K562 (cell line): ENCODE results near the gene CTRB1. TPM values are rescaled to one million over a fixed set of nuclear protein-coding genes. Genes with fewer than 3 reads are reported as not detected.

ENCODE experiments used
- ATAC-seq: fragments of 200-7000 bp; cut with Tn5 transposase; 3 replicates; pipeline ENCODE4 v1.9.1; 2020; ENCODE audit warnings: moderate library complexity
- BruUV-seq: library from RNA; stranded (reverse); fragments of 400-500 nt; replicated peaks from 2 replicates; lab custom pipeline; 2021; lab: Mats Ljungman, UMichigan
- CTCF ChIA-PET: fragments of 300-600 bp; formaldehyde crosslinking; extraction: SDS; loops from one replicate; lab custom pipeline; 2021; ENCODE audit warnings: low intra/inter-chr PET ratio; lab: Yijun Ruan, JAX
- POLR2A ChIA-PET: fragments of 300-600, 350-650 bp; sonication (Branson Sonifier 250); formaldehyde crosslinking; extraction: SDS; loops from one replicate; lab custom pipeline; 2021; ENCODE audit warnings: antibody characterized with exemption, inconsistent platforms; lab: Yijun Ruan, JAX
- DNase-seq, 4 experiments: peaks; one replicate each; pipeline versions ENCODE4 v3.0.0 to v3.0.0-alpha.2; 2011 to 2018; ENCODE audit warnings: low spot score in 3 of 4, mixed read lengths in 3 of 4; ENCODE audit errors: extremely low read depth in 1 of 4
- FAIRE-seq: peaks from 2 replicates; lab custom pipeline; 2011; peaks lifted over from hg19 to GRCh38; lab: Jason Lieb, UNC
- H2AFZ ChIP-seq: 2 replicates; pipeline ENCODE4 v1.6.0; 2011; ENCODE audit warnings: low read depth, low read length, control low read depth, inconsistent platforms
- H3K27ac ChIP-seq: fragments of 200-600 bp; 3 replicates; pipeline ENCODE4 v1.8.0; 2011; ENCODE audit warnings: low read depth, mild to moderate bottlenecking, control low read depth, inconsistent platforms, low read length, moderate library complexity, mixed read lengths; ENCODE audit errors: extremely low read depth
- H3K27me3 ChIP-seq, 2 experiments: fragments of 300-600 bp in 1 of 2; 2 replicates in 1 of 2; 3 replicates in 1 of 2; pipeline versions ENCODE4 v1.6.0 to v1.8.0; 2011; ENCODE audit warnings: inconsistent platforms in 2 of 2, low read length in 2 of 2, mild to moderate bottlenecking in 1 of 2, mixed read lengths in 1 of 2, moderate library complexity in 1 of 2; ENCODE audit not compliant: control insufficient read depth in 2 of 2, insufficient read depth in 2 of 2
- H3K36me3 ChIP-seq: fragments of 300-600 bp; 3 replicates; pipeline ENCODE4 v1.8.0; 2011; ENCODE audit warnings: mild to moderate bottlenecking, low read length, inconsistent platforms; ENCODE audit not compliant: control insufficient read depth, insufficient read depth
- H3K4me1 ChIP-seq, 2 experiments: fragments of 200-600 bp in 1 of 2; replicated peaks in 1 of 2; 2 replicates in 1 of 2; 3 replicates in 1 of 2; pipeline versions ENCODE4 v1.5.1 to v1.8.0; 2011; ENCODE audit warnings: inconsistent platforms in 2 of 2, low read length in 2 of 2, mild to moderate bottlenecking in 1 of 2, mixed read lengths in 1 of 2, moderate library complexity in 1 of 2; ENCODE audit not compliant: control insufficient read depth in 2 of 2, insufficient read depth in 2 of 2
- H3K4me2 ChIP-seq: 2 replicates; pipeline ENCODE4 v1.6.1; 2011; ENCODE audit warnings: low read length, control low read depth, inconsistent platforms, mixed read lengths; ENCODE audit not compliant: insufficient read depth
- H3K4me3 ChIP-seq: fragments of 200-600 bp; sonication (generic), shearing (Covaris generic); 2 replicates; pipeline ENCODE4 v1.5.1; 2016; ENCODE audit warnings: control low read depth, inconsistent platforms
- H3K79me2 ChIP-seq: fragments of 200-600 bp; 3 replicates; pipeline ENCODE4 v1.8.0; 2011; ENCODE audit warnings: low read length, inconsistent platforms; ENCODE audit not compliant: control insufficient read depth, insufficient read depth
- H3K9ac ChIP-seq, 2 experiments: 2 replicates each; pipeline versions ENCODE4 v1.6.0 to v1.6.1; 2011; ENCODE audit warnings: low read depth in 2 of 2, low read length in 2 of 2, control low read depth in 1 of 2, inconsistent platforms in 1 of 2, mild to moderate bottlenecking in 1 of 2, mixed read lengths in 1 of 2; ENCODE audit not compliant: insufficient read depth in 1 of 2
- H3K9me1 ChIP-seq: one replicate; pipeline ENCODE4 v1.6.0; 2011; ENCODE audit warnings: inconsistent platforms, mild to moderate bottlenecking, low read length, moderate library complexity; ENCODE audit not compliant: control insufficient read depth, insufficient read depth
- H3K9me3 ChIP-seq: replicated peaks from 2 replicates; pipeline ENCODE4 v1.5.1; 2011; ENCODE audit warnings: low read depth, low read length, inconsistent platforms; ENCODE audit not compliant: control insufficient read depth, insufficient read depth
- H4K20me1 ChIP-seq: replicated peaks from 2 replicates; pipeline ENCODE4 v1.6.1; 2011; ENCODE audit warnings: low read length, inconsistent platforms, mixed read lengths; ENCODE audit not compliant: control insufficient read depth, insufficient read depth
- BHLHE40 ChIP-seq: IDR thresholded peaks from 2 replicates; pipeline ENCODE4 v1.6.1; 2011; ENCODE audit warnings: low read length, improper control_type of control experiment
- HBP1 ChIP-seq: fragments of 450-650 bp; formaldehyde crosslinking; IDR thresholded peaks from 2 replicates; pipeline ENCODE4 v1.4.0; 2022; ENCODE audit warnings: missing genetic modification characterization
- L3MBTL2 ChIP-seq: fragments of 450-650 bp; IDR thresholded peaks from 2 replicates; pipeline ENCODE4 v1.6.1; 2016; ENCODE audit warnings: mild to moderate bottlenecking, moderate library complexity
- MAX ChIP-seq: sonication (generic); formaldehyde crosslinking; IDR thresholded peaks from 2 replicates; pipeline ENCODE4 v1.9.0; 2022; ENCODE audit warnings: mild to moderate bottlenecking, missing genetic modification reagents
- PHF20 ChIP-seq: fragments of 450-650 bp; IDR thresholded peaks from 2 replicates; pipeline ENCODE4 v1.6.1; 2018; ENCODE audit not compliant: partially characterized antibody
- RAD51 ChIP-seq: fragments of 450-650 bp; IDR thresholded peaks from 2 replicates; pipeline ENCODE4 v1.7.1; 2016; ENCODE audit warnings: low read depth, mild to moderate bottlenecking, borderline replicate concordance
- SPI1 ChIP-seq: IDR thresholded peaks from 2 replicates; pipeline ENCODE4 v1.6.1; 2011; ENCODE audit warnings: low read depth, low read length, control low read depth, borderline replicate concordance
- SREBF2 ChIP-seq: sonication (generic); formaldehyde crosslinking; IDR thresholded peaks from 2 replicates; pipeline ENCODE4 v1.4.0; 2020; ENCODE audit warnings: mild to moderate bottlenecking, missing genetic modification reagents
- TRIM24 ChIP-seq, 2 experiments: fragments of 450-650 bp; IDR thresholded peaks; 2 replicates each; pipeline ENCODE4 v1.6.1; 2016
- USF1 ChIP-seq: sonication (generic); formaldehyde crosslinking; IDR thresholded peaks from 2 replicates; pipeline ENCODE4 v1.9.0; 2022; ENCODE audit warnings: mild to moderate bottlenecking, missing genetic modification reagents
- USF2 ChIP-seq: sonication (generic); formaldehyde crosslinking; IDR thresholded peaks from 2 replicates; pipeline ENCODE4 v1.5.0; 2020; ENCODE audit warnings: missing genetic modification reagents
- ZBTB26 ChIP-seq: fragments of 450-650 bp; formaldehyde crosslinking; IDR thresholded peaks from 2 replicates; pipeline ENCODE4 v1.4.0; 2022; ENCODE audit warnings: missing genetic modification characterization
- ZFX ChIP-seq: sonication (generic); formaldehyde crosslinking; IDR thresholded peaks from 2 replicates; pipeline ENCODE4 v1.8.0; 2022; ENCODE audit warnings: mild to moderate bottlenecking, missing genetic modification reagents, moderate library complexity
- ZNF184 ChIP-seq: sonication (generic); formaldehyde crosslinking; IDR thresholded peaks from 2 replicates; pipeline ENCODE4 v1.5.0; 2020; ENCODE audit warnings: missing genetic modification reagents
- ZNF639 ChIP-seq, 2 experiments: fragments of 200-800 bp in 1 of 2; sonication (Bioruptor generic) in 1 of 2; sonication (generic) in 1 of 2; formaldehyde crosslinking in 1 of 2; IDR thresholded peaks in 1 of 2; conservative IDR thresholded peaks in 1 of 2; 2 replicates each; pipeline versions ENCODE4 v1.5.0 to v1.6.1; 2016 to 2020; ENCODE audit warnings: missing compliant biosample characterization in 1 of 2, missing genetic modification characterization in 1 of 2, missing genetic modification reagents in 1 of 2
- WGBS: fragments of 100-300 bp; shearing (Covaris generic); methylation state at CpG from one replicate; pipeline ENCODE4 v1.1.6; 2016; ENCODE audit warnings: low coverage, mixed read lengths; ENCODE audit not compliant: insufficient coverage; ENCODE audit errors: missing lambda C conversion rate; 5-methylcytosine and 5-hydroxymethylcytosine counted together
- in situ Hi-C: fragments of 300-500 bp; cut with MboI; formaldehyde crosslinking; loops from 4 replicates; pipeline ENCODE4 v1.15.0; 2018; ENCODE audit warnings: inconsistent platforms, mixed read lengths
- intact Hi-C: fragments of 100-400 bp; cut with micrococcal nuclease; formaldehyde crosslinking; loops from 2 replicates; pipeline ENCODE4 v1.14.2; 2022
- polyA plus RNA-seq, 8 experiments: library from polyadenylated mRNA; depleted of rRNA in 4 of 8; stranded (reverse) in 5 of 8; unstranded in 3 of 8; fragments of >200 nt; fragmentation: Nextera tagmentation in 2 of 8; fragmentation: Illumina TruSeq in 1 of 8; extraction: Ambion mirVana in 2 of 8; extraction: Trizol in 1 of 8; gene quantifications; 2 replicates each; pipeline versions ENCODE4 v1.2.1 to v1.2.3, GENCODE V29; 2011 to 2014; ENCODE audit warnings: inconsistent platforms in 1 of 8, missing spikeins in 1 of 8
- total RNA-seq, 7 experiments: library from RNA; depleted of rRNA in 6 of 7; stranded (reverse); fragments of >200 nt in 6 of 7; fragmentation: Illumina TruSeq in 2 of 7; extraction: Trizol in 2 of 7; gene quantifications; 2 replicates each; pipeline versions ENCODE4 v1.2.1 to v1.2.3, GENCODE V29; 2011 to 2021; ENCODE audit warnings: low replicate concordance in 1 of 7

Gene CTRB1
- total and polyA plus RNA-seq, 9 of the 15 experiments (the other 6 are each of a cell fraction or from before 2014, with no cell fraction given), result 2.3 TPM; not detected in 8

- intact Hi-C loops, result no loop called here
- ChIA-PET POLR2A (no interaction called here), CTCF (no interaction called here)
- TF ChIP-seq TRIM24 (IDR thresholded peaks at IDR 0.05), result no peak
- TF ChIP-seq BHLHE40, result 0 out of 2 replicates have a peak, but pooled peaks have one; percentile 12
- TF ChIP-seq USF2 (CRISPR knock-in tag), result peak; percentile 46
- TF ChIP-seq MAX (CRISPR knock-in tag), result peak; percentile 12; the same call in 1 of the 2 replicates
- peak; percentile 51; the same call in 1 of the 2 replicates for TF ChIP-seq RAD51
- peak; percentile 70 for TF ChIP-seq USF1
- TF ChIP-seq HBP1 (CRISPR knock-in tag), result no peak
- TF ChIP-seq SREBF2 (CRISPR knock-in tag), result no peak
- TF ChIP-seq ZBTB26 (CRISPR knock-in tag), result no peak
- TF ChIP-seq ZNF184 (CRISPR knock-in tag), result no peak
- no peak for TF ChIP-seq PHF20
- peak; percentile 27; the same call in 1 of the 2 replicates for TF ChIP-seq SPI1
- TF ChIP-seq L3MBTL2, result peak; percentile 78
- TF ChIP-seq ZNF639 (CRISPR knock-in tag; conservative IDR thresholded peaks at IDR 0.05 in 1 of 2, IDR thresholded peaks at IDR 0.05 in 1 of 2), result no peak
- 0 out of 2 replicates have a peak, but pooled peaks have one; percentile 20 for TF ChIP-seq ZFX (CRISPR knock-in tag)
Observed at GRCh38 chr16:75222271-75222783, 3.5 kb downstream of the CTRB1 start.

More at GRCh38 chr16:75222271-75222783, 3.5 kb downstream of the CTRB1 start:
- WGBS, result 37% methylated on average over 15 of the region's 16 CpGs
- Histone ChIP-seq H3K9ac (no peak overlapping the region; a peak in 1 of 4 replicates), H3K4me3 (no peak overlapping the region), H3K9me1 (no peaks in the 10 kb centered on the region), H3K79me2 (no peaks in the 10 kb centered on the region), H4K20me1 (0 out of 2 replicates have a peak, but pooled peaks cover 4% of the 10 kb centered on the region), H3K4me2 (no peak overlapping the region), H3K4me1 (peaks cover 0 to 27% of the 10 kb centered on the region in 2 experiments; a peak in 1 of 5 replicates), H3K9me3 (no peaks in the 10 kb centered on the region), H2AFZ (peak overlapping the region; percentile 55; the same call in 1 of the 2 replicates), H3K27ac (no peak overlapping the region), H3K36me3 (no peaks in the 10 kb centered on the region), H3K27me3 (peaks cover 8 to 13% of the 10 kb centered on the region in 2 experiments; a peak in 3 of 5 replicates)
- DNase-seq (no peak), ATAC-seq (no peak), FAIRE-seq (no peak)
- BruUV-seq, result no TSS peak
- in situ Hi-C loops, result loop anchor here (25.0 kb wide), 1 partner anchor 1965 kb away; the partner anchor contains the start of genes MON1B and SYCE1L
